Measurements from ENCODE around the gene CCNB3.

- TF ChIP-seq, protein P1, sequence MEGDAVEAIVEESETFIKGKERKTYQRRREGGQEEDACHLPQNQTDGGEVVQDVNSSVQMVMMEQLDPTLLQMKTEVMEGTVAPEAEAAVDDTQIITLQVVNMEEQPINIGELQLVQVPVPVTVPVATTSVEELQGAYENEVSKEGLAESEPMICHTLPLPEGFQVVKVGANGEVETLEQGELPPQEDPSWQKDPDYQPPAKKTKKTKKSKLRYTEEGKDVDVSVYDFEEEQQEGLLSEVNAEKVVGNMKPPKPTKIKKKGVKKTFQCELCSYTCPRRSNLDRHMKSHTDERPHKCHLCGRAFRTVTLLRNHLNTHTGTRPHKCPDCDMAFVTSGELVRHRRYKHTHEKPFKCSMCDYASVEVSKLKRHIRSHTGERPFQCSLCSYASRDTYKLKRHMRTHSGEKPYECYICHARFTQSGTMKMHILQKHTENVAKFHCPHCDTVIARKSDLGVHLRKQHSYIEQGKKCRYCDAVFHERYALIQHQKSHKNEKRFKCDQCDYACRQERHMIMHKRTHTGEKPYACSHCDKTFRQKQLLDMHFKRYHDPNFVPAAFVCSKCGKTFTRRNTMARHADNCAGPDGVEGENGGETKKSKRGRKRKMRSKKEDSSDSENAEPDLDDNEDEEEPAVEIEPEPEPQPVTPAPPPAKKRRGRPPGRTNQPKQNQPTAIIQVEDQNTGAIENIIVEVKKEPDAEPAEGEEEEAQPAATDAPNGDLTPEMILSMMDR (IDR thresholded peaks at IDR 0.05) = no peak
- TF ChIP-seq POLR2A (IDR thresholded peaks at IDR 0.05) = no peak
Measured at GRCh38 chrX:50343917-50344316, 139.4 kb downstream of the CCNB3 start.
